Renal cortical epithelial cell (primary cell): ENCODE data around the gene DPP10. TPM values are rescaled to one million over a fixed set of nuclear protein-coding genes. Genes with fewer than 3 reads are reported as not detected.
"Not testable (repeated sequence)": the region's sequence is repeated elsewhere in the genome, so short reads cannot be mapped to it uniquely, and the experiment has no call there.

ENCODE experiments used
- DNase-seq: peaks from one replicate; pipeline ENCODE4 v3.0.0-alpha.2; 2011; ENCODE audit warnings: low read depth
- total RNA-seq: library from RNA; depleted of rRNA; stranded (reverse); fragments of >200 nt; gene quantifications from 2 replicates; pipeline ENCODE4 v1.2.3, GENCODE V29; 2014

Gene DPP10
- total RNA-seq, 1 donor from 2014 or later, result not detected

- no peak for DNase-seq
Observed at GRCh38 chr2:114717049-114717448, 274.6 kb downstream of the DPP10 start.

- no peak for DNase-seq
Observed at GRCh38 chr2:114724454-114724853, 282.0 kb downstream of the DPP10 start.

GRCh38 chr2:114727012-114727411, 284.6 kb downstream of the DPP10 start:
- DNase-seq, result no peak

GRCh38 chr2:114728372-114728771, 285.9 kb downstream of the DPP10 start:
- DNase-seq, result no peak

GRCh38 chr2:114729026-114729425, 286.6 kb downstream of the DPP10 start:
- no peak for DNase-seq

- no peak for DNase-seq
Observed at GRCh38 chr2:114735126-114735525, 292.7 kb downstream of the DPP10 start.

GRCh38 chr2:114742245-114742644, 299.8 kb downstream of the DPP10 start:
- no peak for DNase-seq

GRCh38 chr2:114745700-114746099, 303.3 kb downstream of the DPP10 start:
- DNase-seq, result no peak

- not testable (repeated sequence) for DNase-seq
Observed at GRCh38 chr2:114748175-114748574, 305.7 kb downstream of the DPP10 start.

- DNase-seq, result no peak
Observed at GRCh38 chr2:114752425-114752824, 310.0 kb downstream of the DPP10 start.

GRCh38 chr2:114753145-114753544, 310.7 kb downstream of the DPP10 start:
- no peak for DNase-seq

- no peak for DNase-seq
Observed at GRCh38 chr2:114754907-114755563, 312.6 kb downstream of the DPP10 start.

- DNase-seq, result no peak
Observed at GRCh38 chr2:114762376-114762775, 319.9 kb downstream of the DPP10 start.

- no peak for DNase-seq
Observed at GRCh38 chr2:114762986-114763385, 320.5 kb downstream of the DPP10 start.

- DNase-seq, result no peak
Observed at GRCh38 chr2:114769110-114769509, 326.7 kb downstream of the DPP10 start.

GRCh38 chr2:114769991-114770390, 327.6 kb downstream of the DPP10 start:
- DNase-seq, result no peak

- no peak for DNase-seq
Observed at GRCh38 chr2:114784046-114784445, 341.6 kb downstream of the DPP10 start.

GRCh38 chr2:114784890-114785583, 342.6 kb downstream of the DPP10 start:
- no peak for DNase-seq

GRCh38 chr2:114786901-114787300, 344.5 kb downstream of the DPP10 start:
- no peak for DNase-seq

GRCh38 chr2:114787486-114787885, 345.0 kb downstream of the DPP10 start:
- DNase-seq, result no peak

- no peak for DNase-seq
Observed at GRCh38 chr2:114789989-114790388, 347.5 kb downstream of the DPP10 start.

- no peak for DNase-seq
Observed at GRCh38 chr2:114797540-114797939, 355.1 kb downstream of the DPP10 start.

- no peak for DNase-seq
Observed at GRCh38 chr2:114797942-114798341, 355.5 kb downstream of the DPP10 start.

GRCh38 chr2:114800371-114800770, 357.9 kb downstream of the DPP10 start:
- DNase-seq, result no peak
